ENCODE results near the gene DHX16.
A peak's percentile ranks its signal among the peaks of the same experiment; 100 is the strongest.

Gene DHX16

DNA sequence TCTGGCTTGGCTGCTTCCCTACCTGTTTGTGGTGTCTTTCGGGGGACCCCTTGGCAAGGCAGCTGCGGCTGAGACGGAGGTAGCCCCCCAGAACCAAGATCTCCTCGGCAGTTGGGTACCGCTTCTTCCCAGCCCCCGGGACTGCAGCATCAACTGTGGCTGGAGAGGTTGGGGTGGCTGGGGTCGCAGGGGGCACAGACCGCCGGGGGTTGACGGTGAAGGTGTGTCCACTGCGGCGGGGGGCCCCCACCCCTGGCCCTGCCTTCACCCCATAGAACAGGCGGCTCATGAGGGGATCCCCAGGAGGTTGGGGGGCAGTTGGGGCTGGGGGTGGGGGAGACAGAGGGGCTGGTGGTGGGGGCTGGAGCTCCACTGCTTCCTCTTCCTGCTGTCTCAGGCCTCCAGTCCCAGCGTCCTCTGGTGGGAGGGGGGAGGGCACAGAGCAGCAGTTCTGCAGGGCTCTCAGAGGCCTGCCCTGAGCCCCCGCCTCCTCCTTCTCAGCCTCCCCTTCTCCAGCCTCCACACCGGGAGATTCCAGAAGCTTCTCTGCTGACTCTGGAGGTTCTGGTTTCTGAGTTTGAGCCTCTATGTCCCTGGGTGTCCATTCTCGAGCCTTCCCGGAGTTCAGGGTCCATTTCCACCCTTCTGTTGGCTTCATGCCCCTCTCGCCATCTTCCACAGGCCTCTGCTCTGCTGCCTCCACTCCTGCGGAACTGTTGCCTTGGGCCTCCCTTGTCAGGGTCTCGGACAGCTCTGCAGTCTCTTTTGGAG lies 11.8 kb upstream of the DHX16 start:
- peak overlapping the region; percentile 82 for H3K9ac ChIP-seq (ENCODE audit: low read length)

DNA sequence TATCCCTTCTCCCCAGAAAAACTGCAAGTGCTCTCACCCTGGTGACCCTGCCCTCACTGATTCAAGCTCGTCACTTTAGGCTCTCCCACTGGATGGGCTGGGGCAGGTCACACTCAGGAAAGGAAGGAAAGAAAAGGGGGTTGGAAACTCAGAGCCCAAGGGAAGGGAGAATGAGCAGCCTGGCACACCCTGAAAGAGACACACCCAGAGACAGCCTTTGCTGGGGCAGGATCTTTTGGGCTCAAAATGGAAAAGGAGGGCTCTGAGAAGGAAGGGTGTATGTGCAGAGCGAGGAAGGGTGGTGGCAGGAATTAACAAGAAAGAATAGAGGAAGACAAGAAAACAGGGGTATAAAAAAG lies 11.2 kb upstream of the DHX16 start:
- Histone ChIP-seq H3K4me2 (ENCODE audit: low read depth, low read length, poor library complexity, severe bottlenecking) (peak overlapping the region; percentile 92), H2AFZ (ENCODE audit: low read depth, low read length, severe bottlenecking) (no peak overlapping the region), H3K27ac (ENCODE audit: low read depth, low read length) (peak overlapping the region; percentile 94), H3F3A (ENCODE audit: insufficient read depth) (peaks cover 71% of the 10 kb centered on the region), H4K20me1 (ENCODE audit: low read depth, low read length) (no peaks in the 10 kb centered on the region), H3K4me3 (ENCODE audit: insufficient read depth, low read length, poor library complexity, severe bottlenecking) (peak overlapping the region; percentile 91), H3K9me3 (ENCODE audit: insufficient read depth, low read length) (no peaks in the 10 kb centered on the region), H3K79me2 (ENCODE audit: insufficient read depth, low read length) (peaks cover 70% of the 10 kb centered on the region), H3K36me3 (ENCODE audit: low read length) (no peaks in the 10 kb centered on the region), H3K27me3 (ENCODE audit: low read length) (no peaks in the 10 kb centered on the region), H3K9me2 (replicated peaks; ENCODE audit: insufficient read depth, low read length) (no peaks in the 10 kb centered on the region), H3K9ac (ENCODE audit: low read length) (peak overlapping the region; percentile 82)
- TF ChIP-seq EZH2phosphoT487 (conservative IDR thresholded peaks at IDR 0.05; ENCODE audit: low read length), result no peak
- TF ChIP-seq, protein P1, sequence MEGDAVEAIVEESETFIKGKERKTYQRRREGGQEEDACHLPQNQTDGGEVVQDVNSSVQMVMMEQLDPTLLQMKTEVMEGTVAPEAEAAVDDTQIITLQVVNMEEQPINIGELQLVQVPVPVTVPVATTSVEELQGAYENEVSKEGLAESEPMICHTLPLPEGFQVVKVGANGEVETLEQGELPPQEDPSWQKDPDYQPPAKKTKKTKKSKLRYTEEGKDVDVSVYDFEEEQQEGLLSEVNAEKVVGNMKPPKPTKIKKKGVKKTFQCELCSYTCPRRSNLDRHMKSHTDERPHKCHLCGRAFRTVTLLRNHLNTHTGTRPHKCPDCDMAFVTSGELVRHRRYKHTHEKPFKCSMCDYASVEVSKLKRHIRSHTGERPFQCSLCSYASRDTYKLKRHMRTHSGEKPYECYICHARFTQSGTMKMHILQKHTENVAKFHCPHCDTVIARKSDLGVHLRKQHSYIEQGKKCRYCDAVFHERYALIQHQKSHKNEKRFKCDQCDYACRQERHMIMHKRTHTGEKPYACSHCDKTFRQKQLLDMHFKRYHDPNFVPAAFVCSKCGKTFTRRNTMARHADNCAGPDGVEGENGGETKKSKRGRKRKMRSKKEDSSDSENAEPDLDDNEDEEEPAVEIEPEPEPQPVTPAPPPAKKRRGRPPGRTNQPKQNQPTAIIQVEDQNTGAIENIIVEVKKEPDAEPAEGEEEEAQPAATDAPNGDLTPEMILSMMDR (IDR thresholded peaks at IDR 0.05; ENCODE audit: insufficient read depth, low read length, poor library complexity, severe bottlenecking), result no peak

More for the DNA sequence above, 11.8 kb upstream of the DHX16 start:
- H3K79me2 ChIP-seq (ENCODE audit: insufficient read depth, low read length), result peaks cover 68% of the 10 kb centered on the region
- no peaks in the 10 kb centered on the region for H3K27me3 ChIP-seq (ENCODE audit: low read length)
- peak overlapping the region; percentile 92 for H3K4me2 ChIP-seq (ENCODE audit: low read depth, low read length, poor library complexity, severe bottlenecking)
- peak overlapping the region; percentile 91 for H3K4me3 ChIP-seq (ENCODE audit: insufficient read depth, low read length, poor library complexity, severe bottlenecking)
- H3K36me3 ChIP-seq (ENCODE audit: low read length), result no peaks in the 10 kb centered on the region
- no peak overlapping the region for H2AFZ ChIP-seq (ENCODE audit: low read depth, low read length, severe bottlenecking)
- peak overlapping the region; percentile 94 for H3K27ac ChIP-seq (ENCODE audit: low read depth, low read length)
- no peaks in the 10 kb centered on the region for H3K9me3 ChIP-seq (ENCODE audit: insufficient read depth, low read length)
- no peak for TF ChIP-seq EZH2phosphoT487 (conservative IDR thresholded peaks at IDR 0.05; ENCODE audit: low read length)
- TF ChIP-seq, protein P1 (IDR thresholded peaks at IDR 0.05; ENCODE audit: insufficient read depth, low read length, poor library complexity, severe bottlenecking), result no peak
- no peaks in the 10 kb centered on the region for H4K20me1 ChIP-seq (ENCODE audit: low read depth, low read length)
- H3F3A ChIP-seq (ENCODE audit: insufficient read depth), result peaks cover 75% of the 10 kb centered on the region
- H3K9me2 ChIP-seq (replicated peaks; ENCODE audit: insufficient read depth, low read length), result no peaks in the 10 kb centered on the region

DNA sequence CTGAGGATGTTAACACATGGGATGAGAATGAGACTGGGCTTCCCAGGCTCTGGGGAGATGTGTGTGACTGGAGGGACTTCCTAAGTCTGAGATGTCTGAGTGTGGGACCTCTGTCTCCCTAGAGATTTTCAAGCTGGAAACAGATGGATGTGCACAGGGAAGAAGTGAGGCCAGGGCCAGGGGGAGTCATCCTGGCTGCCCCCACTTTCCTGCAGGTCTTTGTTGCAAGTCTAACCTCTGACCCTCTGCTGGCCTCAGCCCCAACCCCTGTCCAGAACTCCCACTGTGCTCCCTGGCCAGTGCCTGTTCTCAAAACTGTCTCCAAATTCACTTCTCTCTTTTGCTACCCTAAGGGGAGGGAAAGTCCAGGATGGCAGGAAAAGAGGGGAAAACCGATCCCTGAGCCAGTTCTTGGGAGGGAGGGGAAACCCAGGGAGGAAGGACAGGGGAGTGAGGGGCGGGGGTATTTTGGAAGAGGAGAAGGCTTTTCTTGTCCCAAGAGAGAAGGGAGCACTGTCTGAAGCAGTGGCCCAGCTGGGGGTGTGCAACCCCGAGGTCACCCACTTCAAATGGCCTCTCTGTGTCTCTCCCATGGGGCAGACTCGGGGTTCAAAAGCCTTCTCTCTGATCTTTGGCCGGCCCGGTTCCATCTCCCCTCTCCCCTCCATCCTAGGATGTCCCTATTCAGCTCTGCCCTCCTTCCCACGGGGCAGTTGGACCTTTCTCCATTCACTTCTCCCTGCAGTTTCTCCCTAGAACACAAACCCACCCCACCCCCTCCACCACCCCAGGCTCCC lies 10.6 kb upstream of the DHX16 start:
- Histone ChIP-seq H3K36me3 (ENCODE audit: low read length) (peaks cover 4% of the 10 kb centered on the region), H3F3A (ENCODE audit: insufficient read depth) (peaks cover 66% of the 10 kb centered on the region), H4K20me1 (ENCODE audit: low read depth, low read length) (no peaks in the 10 kb centered on the region), H3K4me3 (ENCODE audit: insufficient read depth, low read length, poor library complexity, severe bottlenecking) (peak overlapping the region; percentile 91), H2AFZ (ENCODE audit: low read depth, low read length, severe bottlenecking) (no peak overlapping the region), H3K9me2 (replicated peaks; ENCODE audit: insufficient read depth, low read length) (no peaks in the 10 kb centered on the region), H3K4me2 (ENCODE audit: low read depth, low read length, poor library complexity, severe bottlenecking) (peak overlapping the region; percentile 92), H3K9me3 (ENCODE audit: insufficient read depth, low read length) (no peaks in the 10 kb centered on the region), H3K9ac (ENCODE audit: low read length) (peak overlapping the region; percentile 82), H3K27me3 (ENCODE audit: low read length) (no peaks in the 10 kb centered on the region), H3K79me2 (ENCODE audit: insufficient read depth, low read length) (peaks cover 74% of the 10 kb centered on the region), H3K27ac (ENCODE audit: low read depth, low read length) (peak overlapping the region; percentile 94)
- TF ChIP-seq, protein P1 (IDR thresholded peaks at IDR 0.05; ENCODE audit: insufficient read depth, low read length, poor library complexity, severe bottlenecking), result no peak
- no peak for TF ChIP-seq EZH2phosphoT487 (conservative IDR thresholded peaks at IDR 0.05; ENCODE audit: low read length)
